Left lung (tissue), 10 donors: ENCODE measurements around the gene GNAL. TPM values are rescaled to one million over a fixed set of nuclear protein-coding genes. Genes with fewer than 3 reads are reported as not detected.

Source experiments
- ATAC-seq: fragments of 200-7000 bp; cut with Tn5 transposase; one replicate; pipeline ENCODE4 v1.9.1; 2020; ENCODE audit warnings: moderate library complexity
- DNase-seq, 4 donors: peaks; one replicate each; pipeline ENCODE4 v3.0.0-alpha.2; 2013 to 2020
- H3K27ac ChIP-seq, 2 donors: fragments of 200-600 bp; sonication (generic) in 1 of 2; one replicate each; pipeline versions ENCODE4 v1.5.0 to v1.8.0; 2020 to 2021
- H3K27me3 ChIP-seq, 2 donors: fragments of 200-600 bp; sonication (generic) in 1 of 2; one replicate each; pipeline versions ENCODE4 v1.5.0 to v1.8.0; 2020 to 2021
- H3K36me3 ChIP-seq, 2 donors: fragments of 200-600 bp; sonication (generic) in 1 of 2; one replicate each; pipeline versions ENCODE4 v1.5.0 to v1.8.0; 2020 to 2021
- H3K4me1 ChIP-seq, 2 donors: fragments of 200-600 bp; one replicate each; pipeline ENCODE4 v1.8.0; 2021
- H3K4me3 ChIP-seq, 2 donors: fragments of 200-600 bp; sonication (generic) in 1 of 2; one replicate each; pipeline versions ENCODE4 v1.5.0 to v1.8.0; 2020 to 2021; ENCODE audit warnings: mild to moderate bottlenecking in 1 of 2
- H3K9me3 ChIP-seq, 2 donors: fragments of 200-600 bp; sonication (generic) in 1 of 2; one replicate each; pipeline versions ENCODE4 v1.5.0 to v1.8.0; 2020 to 2021
- intact Hi-C, 2 donors: fragments of 100-400 bp; cut with DNase I; formaldehyde crosslinking; loops; one replicate each; pipeline versions ENCODE4 v1.11.2 to v1.14.2; 2022
- polyA plus RNA-seq, 6 donors: library from polyadenylated mRNA; unstranded; fragments of 120-200 nt; gene quantifications; one replicate each; pipeline ENCODE4 v1.2.1, GENCODE V29; 2013; ENCODE audit not compliant: insufficient read length in 6 of 6
- total RNA-seq, 2 donors: library from RNA; stranded (reverse); fragmentation: NEBNext Ultra II Directional; extraction: Animal tissue kit (Norgen Biotek cat#: 25700); gene quantifications; one replicate each; pipeline ENCODE4 v1.2.1, GENCODE V29; 2021
- TF ChIP-seq, protein P1 (sequence below), 2 donors: fragments of 200-600 bp; sonication (generic) in 1 of 2; IDR thresholded peaks; one replicate each; pipeline versions ENCODE4 v1.5.0 to v1.8.0; 2021; ENCODE audit warnings: antibody characterized with exemption in 2 of 2
- donor health status: DM: no; HTN: yes; CAD: no.
- donor health status: DM: no; HTN: no; CAD: no.

The GNAL gene
- total and polyA plus RNA-seq, 8 donors, result 1.8 to 5.7 (median 2.8) TPM

DNA sequence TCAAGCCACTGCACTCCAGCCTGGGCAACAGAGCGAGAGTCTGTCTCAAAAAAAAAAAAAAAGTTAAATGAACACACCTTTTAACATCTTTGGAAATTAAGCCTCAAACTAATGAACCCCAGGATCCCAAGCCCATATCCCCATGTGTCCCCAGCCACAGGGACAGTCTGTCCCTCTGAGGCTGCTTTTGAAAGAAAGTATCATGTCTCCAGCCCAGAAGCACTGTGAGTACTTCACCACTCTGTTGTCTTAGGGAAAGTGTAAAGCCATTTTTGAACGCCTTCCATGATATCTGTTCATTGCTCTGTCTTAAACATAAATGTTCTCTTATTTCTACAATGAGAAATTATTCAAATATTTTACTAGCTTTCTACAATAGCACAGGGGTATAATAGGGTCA lies 110.0 kb downstream of the GNAL start:
- TF ChIP-seq, protein P1, sequence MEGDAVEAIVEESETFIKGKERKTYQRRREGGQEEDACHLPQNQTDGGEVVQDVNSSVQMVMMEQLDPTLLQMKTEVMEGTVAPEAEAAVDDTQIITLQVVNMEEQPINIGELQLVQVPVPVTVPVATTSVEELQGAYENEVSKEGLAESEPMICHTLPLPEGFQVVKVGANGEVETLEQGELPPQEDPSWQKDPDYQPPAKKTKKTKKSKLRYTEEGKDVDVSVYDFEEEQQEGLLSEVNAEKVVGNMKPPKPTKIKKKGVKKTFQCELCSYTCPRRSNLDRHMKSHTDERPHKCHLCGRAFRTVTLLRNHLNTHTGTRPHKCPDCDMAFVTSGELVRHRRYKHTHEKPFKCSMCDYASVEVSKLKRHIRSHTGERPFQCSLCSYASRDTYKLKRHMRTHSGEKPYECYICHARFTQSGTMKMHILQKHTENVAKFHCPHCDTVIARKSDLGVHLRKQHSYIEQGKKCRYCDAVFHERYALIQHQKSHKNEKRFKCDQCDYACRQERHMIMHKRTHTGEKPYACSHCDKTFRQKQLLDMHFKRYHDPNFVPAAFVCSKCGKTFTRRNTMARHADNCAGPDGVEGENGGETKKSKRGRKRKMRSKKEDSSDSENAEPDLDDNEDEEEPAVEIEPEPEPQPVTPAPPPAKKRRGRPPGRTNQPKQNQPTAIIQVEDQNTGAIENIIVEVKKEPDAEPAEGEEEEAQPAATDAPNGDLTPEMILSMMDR (IDR thresholded peaks at IDR 0.05), result no peak
- intact Hi-C loops, result no loop called here
- H3K27me3 ChIP-seq, result no peaks in the 10 kb centered on the region
- no peak overlapping the region for H3K27ac ChIP-seq
- H3K9me3 ChIP-seq, result no peaks in the 10 kb centered on the region
- no peaks in the 10 kb centered on the region for H3K36me3 ChIP-seq
- H3K4me1 ChIP-seq, result no peaks in the 10 kb centered on the region
- H3K4me3 ChIP-seq, result no peak overlapping the region
- ATAC-seq (no peak), DNase-seq (no peak)

DNA sequence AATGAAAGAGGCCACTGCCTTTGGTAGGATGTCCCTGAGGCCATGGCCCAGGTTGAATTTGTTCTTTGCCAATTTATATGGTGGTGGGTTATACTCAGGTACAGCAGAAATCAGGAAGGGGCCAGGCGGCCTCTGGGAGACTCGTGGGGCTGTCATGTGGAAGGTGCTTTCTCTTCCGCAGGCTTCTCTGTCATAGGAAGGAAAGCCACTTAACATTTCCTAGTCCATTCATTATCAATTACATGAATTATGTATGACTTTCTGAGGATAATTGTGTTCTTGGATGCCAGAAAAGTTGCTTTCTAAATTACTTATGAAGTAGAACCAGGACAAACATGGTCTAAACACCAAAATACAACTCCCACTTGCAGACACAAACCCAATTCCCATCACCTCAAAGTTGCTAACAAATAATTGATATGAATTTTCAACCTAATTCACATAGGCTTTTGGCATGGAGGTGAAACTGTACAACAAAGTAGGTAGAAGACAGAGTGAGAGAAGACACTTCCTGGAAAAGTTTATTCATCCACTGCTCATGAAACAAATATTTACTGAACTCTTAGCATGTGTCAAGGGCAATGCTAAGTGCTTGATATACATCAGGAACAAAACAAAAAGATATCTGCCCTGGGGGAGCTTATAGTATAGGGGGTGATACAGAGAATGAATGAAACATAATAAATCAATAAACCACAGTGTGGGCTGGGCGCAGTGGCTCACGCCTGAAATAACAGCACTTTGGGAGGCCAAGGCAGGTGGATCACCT lies 111.7 kb downstream of the GNAL start:
- Histone ChIP-seq H3K27ac (no peak overlapping the region), H3K27me3 (no peaks in the 10 kb centered on the region), H3K9me3 (no peaks in the 10 kb centered on the region), H3K4me1 (no peaks in the 10 kb centered on the region), H3K4me3 (no peak overlapping the region), H3K36me3 (no peaks in the 10 kb centered on the region)
- intact Hi-C loops, result no loop called here
- ATAC-seq (no peak), DNase-seq (no peak)
- TF ChIP-seq, protein P1 (IDR thresholded peaks at IDR 0.05), result no peak

DNA sequence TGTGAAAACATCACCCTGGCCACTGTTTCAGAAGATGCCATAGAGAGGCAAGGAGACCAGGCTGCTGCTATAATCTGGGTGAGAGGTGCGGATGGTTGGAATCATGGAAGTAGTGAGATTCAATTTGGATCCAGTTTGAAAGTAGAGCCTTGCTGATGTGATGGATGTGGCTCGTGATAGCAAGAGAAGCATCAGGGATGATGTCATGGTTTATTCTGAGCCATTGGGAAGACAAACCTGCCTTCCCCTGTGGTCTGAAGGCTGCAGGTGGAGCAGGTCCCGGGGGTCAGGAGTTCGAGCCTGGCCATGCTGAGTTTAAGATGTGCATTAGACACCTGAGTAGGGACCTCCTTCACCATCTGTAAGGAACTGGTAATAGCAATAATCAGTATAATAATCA lies 112.5 kb downstream of the GNAL start:
- TF ChIP-seq, protein P1 (IDR thresholded peaks at IDR 0.05), result no peak
- no peaks in the 10 kb centered on the region for H3K36me3 ChIP-seq
- ATAC-seq (no peak), DNase-seq (no peak)
- H3K9me3 ChIP-seq, result no peaks in the 10 kb centered on the region
- H3K27me3 ChIP-seq, result no peaks in the 10 kb centered on the region
- no peaks in the 10 kb centered on the region for H3K4me1 ChIP-seq
- intact Hi-C loops, result no loop called here
- H3K27ac ChIP-seq, result no peak overlapping the region
- no peak overlapping the region for H3K4me3 ChIP-seq

DNA sequence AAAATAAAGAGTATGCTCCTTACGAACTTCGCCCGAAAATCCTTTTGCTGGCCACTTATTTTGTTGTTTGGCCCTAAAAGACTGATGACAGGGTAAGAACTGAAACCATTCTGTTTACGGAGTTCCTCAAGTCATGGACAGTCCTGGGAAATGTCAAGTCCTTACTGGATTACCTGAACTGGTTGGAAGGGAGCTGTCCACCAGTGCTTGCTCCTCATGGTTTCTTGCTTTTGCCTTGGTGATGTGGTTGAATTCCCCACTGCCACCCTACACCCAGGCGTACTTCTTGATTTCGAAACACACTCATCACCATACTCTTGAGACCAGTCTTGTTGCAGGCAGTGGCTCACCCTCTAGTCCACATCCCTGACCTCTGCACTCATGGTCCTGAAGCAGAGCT lies 113.1 kb downstream of the GNAL start:
- Histone ChIP-seq H3K27ac (no peak overlapping the region), H3K36me3 (no peaks in the 10 kb centered on the region), H3K4me3 (no peak overlapping the region), H3K9me3 (no peaks in the 10 kb centered on the region), H3K4me1 (no peaks in the 10 kb centered on the region), H3K27me3 (no peaks in the 10 kb centered on the region)
- ATAC-seq, result no peak
- DNase-seq, result no peak
- TF ChIP-seq, protein P1 (IDR thresholded peaks at IDR 0.05), result no peak
- intact Hi-C loops, result no loop called here

DNA sequence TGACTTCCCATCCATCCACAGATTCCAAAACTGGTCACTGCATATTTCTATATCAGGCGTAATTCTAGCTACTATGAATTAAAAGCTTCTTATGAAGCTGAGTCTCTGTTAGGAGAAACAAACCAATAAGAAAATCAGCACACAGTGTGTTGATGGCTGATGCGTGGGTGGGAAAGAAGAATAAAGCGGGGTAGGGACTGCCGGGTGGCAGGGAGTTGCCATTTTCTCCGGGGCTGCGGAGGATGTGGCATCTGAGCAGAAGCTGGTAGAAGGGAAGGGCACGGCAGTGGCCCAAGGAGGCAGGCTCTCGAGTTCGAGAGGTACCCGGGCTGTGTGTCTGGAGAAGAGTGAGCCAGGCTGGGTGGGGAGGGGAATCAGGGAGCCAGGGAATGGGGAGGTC lies 113.5 kb downstream of the GNAL start:
- no peaks in the 10 kb centered on the region for H3K36me3 ChIP-seq
- no peak overlapping the region for H3K27ac ChIP-seq
- ATAC-seq (no peak), DNase-seq (no peak)
- H3K4me1 ChIP-seq, result no peaks in the 10 kb centered on the region
- H3K9me3 ChIP-seq, result no peaks in the 10 kb centered on the region
- intact Hi-C loops, result no loop called here
- H3K27me3 ChIP-seq, result no peaks in the 10 kb centered on the region
- no peak overlapping the region for H3K4me3 ChIP-seq
- TF ChIP-seq, protein P1 (IDR thresholded peaks at IDR 0.05), result no peak
